GM23338 (cell line): ENCODE results near the gene MRPS5. TPM values are rescaled to one million over a fixed set of nuclear protein-coding genes. Genes with fewer than 3 reads are reported as not detected.

Experiments used
- ATAC-seq: fragments of 200-7000 bp; cut with Tn5 transposase; 3 replicates; pipeline ENCODE4 v1.9.1; 2020
- DNase-seq: peaks from one replicate; pipeline ENCODE4 v3.0.0-alpha.2; 2015; ENCODE audit warnings: low spot score
- H2AFZ ChIP-seq: fragments of 200-600 bp; sonication (generic); 2 replicates; pipeline ENCODE4 v1.8.0; 2016; ENCODE audit warnings: antibody characterized with exemption, mild to moderate bottlenecking, moderate library complexity
- H3F3A ChIP-seq: fragments of 200-600 bp; sonication (generic); replicated peaks from 2 replicates; pipeline ENCODE4 v1.8.0; 2017; ENCODE audit warnings: antibody characterized with exemption, mixed run types, low read depth
- H3K27ac ChIP-seq: fragments of 200-600 bp; sonication (generic); 2 replicates; pipeline ENCODE4 v1.6.1; 2016; ENCODE audit warnings: low read depth
- H3K27me3 ChIP-seq: fragments of 200-600 bp; sonication (generic); 2 replicates; pipeline ENCODE4 v1.8.0; 2016; ENCODE audit warnings: mild to moderate bottlenecking, mixed run types, moderate library complexity; ENCODE audit not compliant: insufficient read depth
- H3K36me3 ChIP-seq: fragments of 200-600 bp; sonication (generic); 2 replicates; pipeline ENCODE4 v1.8.0; 2016; ENCODE audit warnings: mild to moderate bottlenecking; ENCODE audit not compliant: insufficient read depth
- H3K4me1 ChIP-seq: fragments of 200-600 bp; sonication (generic); 2 replicates; pipeline ENCODE4 v1.8.0; 2016; ENCODE audit warnings: mild to moderate bottlenecking, moderate library complexity; ENCODE audit not compliant: insufficient read depth
- H3K4me2 ChIP-seq: fragments of 200-600 bp; sonication (generic); 2 replicates; pipeline ENCODE4 v1.7.1; 2017; ENCODE audit warnings: mixed run types
- H3K4me3 ChIP-seq: fragments of 200-600 bp; sonication (generic); 2 replicates; pipeline ENCODE4 v1.6.1; 2016; ENCODE audit warnings: mixed run types
- H3K79me2 ChIP-seq: fragments of 200-600 bp; sonication (generic); replicated peaks from 2 replicates; pipeline ENCODE4 v1.8.0; 2017; ENCODE audit warnings: mild to moderate bottlenecking; ENCODE audit not compliant: insufficient read depth
- H3K9me2 ChIP-seq: fragments of 200-600 bp; sonication (generic); 2 replicates; pipeline ENCODE4 v1.8.0; 2017; ENCODE audit not compliant: insufficient read depth
- H4K20me1 ChIP-seq: fragments of 200-600 bp; sonication (generic); replicated peaks from 2 replicates; pipeline ENCODE4 v1.8.0; 2017; ENCODE audit warnings: mild to moderate bottlenecking; ENCODE audit not compliant: insufficient read depth
- H3K27ac Mint-ChIP-seq: 2 replicates; pipeline ENCODE4 v1.8.0; 2020; ENCODE audit warnings: inconsistent platforms, mild to moderate bottlenecking, moderate library complexity, mixed read lengths
- H3K27me3 Mint-ChIP-seq: 3 replicates; pipeline ENCODE4 v1.8.0; 2022; ENCODE audit warnings: low read depth, mild to moderate bottlenecking, moderate library complexity, mixed read lengths, inconsistent platforms; ENCODE audit not compliant: insufficient read depth, poor library complexity
- H3K36me3 Mint-ChIP-seq: 3 replicates; pipeline ENCODE4 v1.8.0; 2021; ENCODE audit warnings: low read depth, mild to moderate bottlenecking, inconsistent platforms, moderate library complexity, mixed read lengths
- H3K4me1 Mint-ChIP-seq: 3 replicates; pipeline ENCODE4 v1.8.0; 2020; ENCODE audit warnings: mild to moderate bottlenecking, inconsistent platforms, mixed read lengths
- H3K4me3 Mint-ChIP-seq: 3 replicates; pipeline ENCODE4 v1.8.0; 2021; ENCODE audit warnings: moderate library complexity, mild to moderate bottlenecking, inconsistent platforms, mixed read lengths
- H3K9me3 Mint-ChIP-seq: 3 replicates; pipeline ENCODE4 v1.8.0; 2020; ENCODE audit warnings: moderate library complexity, mild to moderate bottlenecking, inconsistent platforms, mixed read lengths
- CREB1 ChIP-seq: fragments of 250-450 bp; sonication (Bioruptor Pico); IDR thresholded peaks from 2 replicates; pipeline ENCODE4 v1.5.0; 2020; ENCODE audit warnings: low read depth, mild to moderate bottlenecking, moderate library complexity
- CTCF ChIP-seq, 2 experiments: fragments of 200-600 bp in 1 of 2; sonication (generic) in 1 of 2; conservative IDR thresholded peaks; 2 replicates each; pipeline versions ENCODE4 v1.5.1 to v1.6.1; 2016 to 2017; ENCODE audit warnings: antibody characterized with exemption in 2 of 2, low read depth in 2 of 2, mild to moderate bottlenecking in 2 of 2, moderate library complexity in 1 of 2
- ETS1 ChIP-seq: IDR thresholded peaks from 2 replicates; pipeline ENCODE4 v1.6.1; 2016; ENCODE audit warnings: antibody characterized with exemption
- EZH2 ChIP-seq: fragments of 200-600 bp; sonication (generic); IDR thresholded peaks from one replicate; pipeline ENCODE4 v1.8.0; 2017; ENCODE audit warnings: antibody characterized with exemption, mild to moderate bottlenecking, low read depth; ENCODE audit not compliant: unreplicated experiment
- EZH2phosphoT487 ChIP-seq: fragments of 200-600 bp; sonication (generic); IDR thresholded peaks from one replicate; pipeline ENCODE4 v1.8.1; 2018; ENCODE audit warnings: antibody characterized with exemption; ENCODE audit not compliant: unreplicated experiment
- JUNB ChIP-seq: IDR thresholded peaks from one replicate; pipeline ENCODE4 v1.6.1; 2016; ENCODE audit warnings: antibody characterized with exemption; ENCODE audit not compliant: unreplicated experiment
- NANOG ChIP-seq: IDR thresholded peaks from 2 replicates; pipeline ENCODE4 v1.6.1; 2016; ENCODE audit warnings: antibody characterized with exemption, borderline replicate concordance
- POLR2AphosphoS5 ChIP-seq: IDR thresholded peaks from 2 replicates; pipeline ENCODE4 v1.6.1; 2016; ENCODE audit warnings: antibody characterized with exemption, low read depth
- REST ChIP-seq: IDR thresholded peaks from one replicate; pipeline ENCODE4 v1.6.1; 2018; ENCODE audit warnings: antibody characterized with exemption; ENCODE audit not compliant: unreplicated experiment
- STAT1 ChIP-seq: IDR thresholded peaks from one replicate; pipeline ENCODE4 v1.6.1; 2016; ENCODE audit warnings: antibody characterized with exemption; ENCODE audit not compliant: unreplicated experiment
- ZNF331 ChIP-seq: fragments of 250-450 bp; sonication (Bioruptor Pico); IDR thresholded peaks from 2 replicates; pipeline ENCODE4 v1.5.0; 2020; ENCODE audit warnings: low read depth, mild to moderate bottlenecking, moderate library complexity
- polyA plus RNA-seq: library from polyadenylated mRNA; unstranded; fragments of >200 nt; fragmentation: Nextera tagmentation; extraction: Ambion mirVana; gene quantifications from 2 replicates; pipeline ENCODE4 v1.2.1, GENCODE V29; 2016
- total RNA-seq: library from RNA; depleted of rRNA; stranded (reverse); fragments of >200 nt; shearing (Covaris generic); gene quantifications from 2 replicates; pipeline ENCODE4 v1.2.3, GENCODE V29; 2014

MRPS5 gene
- total and polyA plus RNA-seq, 2 experiments from 2014 or later, result 51.9 to 79.0 TPM

- peaks cover 3% of the 10 kb centered on the region; the same call in 2 of the 3 replicates for H3K9me3 Mint-ChIP-seq
- peaks cover 10% of the 10 kb centered on the region; the same call in 1 of the 2 replicates for H3K27me3 ChIP-seq
- H3K36me3 ChIP-seq, result no peaks in the 10 kb centered on the region
- peaks cover 25% of the 10 kb centered on the region for H3K79me2 ChIP-seq
- H3K4me1 Mint-ChIP-seq, result peaks cover 15% of the 10 kb centered on the region
- H3K36me3 Mint-ChIP-seq, result peaks cover 2% of the 10 kb centered on the region; the same call in 1 of the 3 replicates
- H2AFZ ChIP-seq, result peak overlapping the region; percentile 84
- peaks cover 11% of the 10 kb centered on the region for H3K27me3 Mint-ChIP-seq
- H3K9me2 ChIP-seq, result no peaks in the 10 kb centered on the region
- DNase-seq (no peak), ATAC-seq (peak; percentile 40)
- peak overlapping the region; percentile 98 for H3K27ac Mint-ChIP-seq
- H3K4me1 ChIP-seq, result peaks cover 13% of the 10 kb centered on the region
- peaks cover 3% of the 10 kb centered on the region; the same call in 1 of the 2 replicates for H4K20me1 ChIP-seq
- 0 out of 2 replicates have a peak, but pooled peaks cover 4% of the 10 kb centered on the region for H3F3A ChIP-seq
- peak overlapping the region; percentile 91 for H3K4me3 ChIP-seq
- H3K4me2 ChIP-seq, result peak overlapping the region; percentile 97
- peak overlapping the region; percentile 95 for H3K4me3 Mint-ChIP-seq
- H3K27ac ChIP-seq, result peak overlapping the region; percentile 83
- TF ChIP-seq REST (no peak), CREB1 (CRISPR knock-in tag) (no peak), ZNF331 (CRISPR knock-in tag) (no peak)
Observed at GRCh38 chr2:95165030-95165370, 43.4 kb upstream of the MRPS5 start.

- Histone ChIP-seq H3K4me1 (peaks cover 14% of the 10 kb centered on the region), H3K9me2 (no peaks in the 10 kb centered on the region), H4K20me1 (0 out of 2 replicates have a peak, but pooled peaks cover 3% of the 10 kb centered on the region), H3F3A (0 out of 2 replicates have a peak, but pooled peaks cover 4% of the 10 kb centered on the region), H3K27me3 (peaks cover 35% of the 10 kb centered on the region), H3K4me2 (peak within 1 kb of the TSS; percentile 91), H2AFZ (peak within 1 kb of the TSS; percentile 99), H3K36me3 (no peaks in the 10 kb centered on the region), H3K4me3 (peak within 1 kb of the TSS; percentile 80), H3K79me2 (peaks cover 13% of the 10 kb centered on the region), H3K27ac (no peak within 1 kb of the TSS)
- ATAC-seq, result peak; percentile 81
- peak; percentile 78 for DNase-seq
- no peak within 1 kb of the TSS for H3K27ac Mint-ChIP-seq
- H3K27me3 Mint-ChIP-seq, result peaks cover 13% of the 10 kb centered on the region
- peaks cover 8% of the 10 kb centered on the region for H3K4me1 Mint-ChIP-seq
- peak within 1 kb of the TSS; percentile 91 for H3K4me3 Mint-ChIP-seq
- peaks cover 14% of the 10 kb centered on the region for H3K36me3 Mint-ChIP-seq
- peaks cover 5% of the 10 kb centered on the region; the same call in 2 of the 3 replicates for H3K9me3 Mint-ChIP-seq
- TF ChIP-seq ZNF331 (CRISPR knock-in tag) (no peak), CTCF (conservative IDR thresholded peaks at IDR 0.05; ENCODE audit: low read depth in 2 of 2) (no peak), JUNB (no peak), NANOG (no peak), EZH2phosphoT487 (no peak), EZH2 (no peak), STAT1 (no peak), ETS1 (no peak), POLR2AphosphoS5 (no peak)
Observed at GRCh38 chr2:95159690-95160449, 38.3 kb upstream of the MRPS5 start, which contains the start of gene ZNF514. Gene ZNF514, minus strand, starts transcription at chr2:95159848. Its CDS starts 6,595 bp downstream, at chr2:95153253.
